Cardiac fibroblast (primary cell): Measurements from ENCODE around the gene ADD1.
"Not testable (repeated sequence)": the region's sequence is repeated elsewhere in the genome, so short reads cannot be mapped to it uniquely, and the experiment has no call there.

Source experiments
- DNase-seq, 2 donors: peaks; one replicate each; pipeline versions ENCODE4 v3.0.0 to v3.0.0-alpha.2; 2010; ENCODE audit warnings: low read depth in 2 of 2
- H3K4me3 ChIP-seq, 2 donors: replicated peaks in 1 of 2; 1 replicate in 1 of 2; 2 replicates in 1 of 2; pipeline ENCODE4 v1.5.1; 2011; ENCODE audit warnings: low read depth in 2 of 2, low read length in 2 of 2, mild to moderate bottlenecking in 2 of 2, moderate library complexity in 1 of 2
- TF ChIP-seq, protein P1 (sequence below): IDR thresholded peaks from one replicate; pipeline ENCODE4 v1.5.1; 2011; ENCODE audit warnings: low read depth, mild to moderate bottlenecking, low read length, inconsistent platforms

Gene ADD1

DNA sequence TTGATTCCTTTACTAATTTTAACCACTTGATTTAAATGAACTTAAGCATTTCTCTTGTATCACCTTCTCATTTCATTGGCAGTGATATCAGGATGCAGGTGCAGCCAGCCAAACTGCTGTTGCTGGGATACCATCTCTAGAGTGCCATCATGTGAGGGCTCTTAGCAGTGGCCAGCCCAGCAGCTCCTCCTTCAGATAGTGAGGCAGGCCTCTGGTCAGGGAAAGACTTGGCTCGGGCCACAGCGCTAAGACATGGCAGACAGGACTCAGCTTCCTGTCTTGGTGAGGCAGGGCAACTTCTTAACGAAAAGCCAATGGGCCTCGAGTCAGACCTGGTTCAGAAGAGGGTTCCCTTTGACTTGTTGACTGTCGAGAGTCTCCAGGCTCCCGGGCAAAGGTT, 69.5 kb downstream of the ADD1 start:
- DNase-seq, result no peak
- no peak overlapping the region for H3K4me3 ChIP-seq
- TF ChIP-seq, protein P1, sequence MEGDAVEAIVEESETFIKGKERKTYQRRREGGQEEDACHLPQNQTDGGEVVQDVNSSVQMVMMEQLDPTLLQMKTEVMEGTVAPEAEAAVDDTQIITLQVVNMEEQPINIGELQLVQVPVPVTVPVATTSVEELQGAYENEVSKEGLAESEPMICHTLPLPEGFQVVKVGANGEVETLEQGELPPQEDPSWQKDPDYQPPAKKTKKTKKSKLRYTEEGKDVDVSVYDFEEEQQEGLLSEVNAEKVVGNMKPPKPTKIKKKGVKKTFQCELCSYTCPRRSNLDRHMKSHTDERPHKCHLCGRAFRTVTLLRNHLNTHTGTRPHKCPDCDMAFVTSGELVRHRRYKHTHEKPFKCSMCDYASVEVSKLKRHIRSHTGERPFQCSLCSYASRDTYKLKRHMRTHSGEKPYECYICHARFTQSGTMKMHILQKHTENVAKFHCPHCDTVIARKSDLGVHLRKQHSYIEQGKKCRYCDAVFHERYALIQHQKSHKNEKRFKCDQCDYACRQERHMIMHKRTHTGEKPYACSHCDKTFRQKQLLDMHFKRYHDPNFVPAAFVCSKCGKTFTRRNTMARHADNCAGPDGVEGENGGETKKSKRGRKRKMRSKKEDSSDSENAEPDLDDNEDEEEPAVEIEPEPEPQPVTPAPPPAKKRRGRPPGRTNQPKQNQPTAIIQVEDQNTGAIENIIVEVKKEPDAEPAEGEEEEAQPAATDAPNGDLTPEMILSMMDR, result no peak

DNA sequence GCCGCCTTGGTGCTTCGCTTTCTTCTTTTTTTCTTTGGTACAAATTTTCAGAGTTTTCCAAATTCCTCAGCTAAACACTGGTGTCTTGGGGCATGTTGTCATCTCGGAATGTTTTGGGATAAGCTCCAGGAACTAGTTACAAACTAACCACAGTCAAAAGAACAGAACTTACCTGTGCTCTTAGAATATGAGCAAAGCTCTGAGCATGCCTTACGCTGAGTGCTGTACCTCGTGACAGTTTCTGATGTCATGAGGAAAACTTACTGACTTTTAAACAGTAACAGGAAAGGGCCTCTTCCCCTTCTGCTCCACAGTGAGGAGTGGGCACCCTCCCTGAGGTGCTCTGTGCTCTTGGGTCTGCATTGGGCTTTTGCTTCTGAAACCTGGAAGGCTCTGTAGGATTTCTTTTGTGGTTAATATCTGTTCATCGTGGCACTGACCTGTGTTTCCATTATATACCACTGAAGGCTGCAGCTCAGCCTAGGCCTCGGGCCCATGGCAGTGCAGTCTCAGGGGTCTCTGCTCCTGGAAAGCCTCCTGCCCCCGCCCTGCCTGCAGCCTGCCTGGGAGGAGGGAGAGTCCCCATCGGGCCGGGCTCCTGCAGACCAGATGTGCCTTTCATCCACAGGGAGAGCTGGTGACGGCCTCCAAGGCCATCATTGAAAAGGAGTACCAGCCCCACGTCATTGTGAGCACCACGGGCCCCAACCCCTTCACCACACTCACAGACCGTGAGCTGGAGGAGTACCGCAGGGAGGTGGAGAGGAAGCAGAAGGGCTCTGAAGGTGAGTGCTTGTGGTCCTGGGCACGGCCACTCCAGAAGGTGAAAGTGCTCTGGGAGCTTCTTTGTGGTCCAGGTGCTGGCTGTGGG, 70.8 kb downstream of the ADD1 start:
- no peak overlapping the region for H3K4me3 ChIP-seq
- TF ChIP-seq, protein P1, result no peak
- DNase-seq, result no peak

GRCh38 chr4:2915789-2916188, 72.1 kb downstream of the ADD1 start:
- no peak for DNase-seq
- TF ChIP-seq, protein P1, result no peak
- no peak overlapping the region for H3K4me3 ChIP-seq

DNA sequence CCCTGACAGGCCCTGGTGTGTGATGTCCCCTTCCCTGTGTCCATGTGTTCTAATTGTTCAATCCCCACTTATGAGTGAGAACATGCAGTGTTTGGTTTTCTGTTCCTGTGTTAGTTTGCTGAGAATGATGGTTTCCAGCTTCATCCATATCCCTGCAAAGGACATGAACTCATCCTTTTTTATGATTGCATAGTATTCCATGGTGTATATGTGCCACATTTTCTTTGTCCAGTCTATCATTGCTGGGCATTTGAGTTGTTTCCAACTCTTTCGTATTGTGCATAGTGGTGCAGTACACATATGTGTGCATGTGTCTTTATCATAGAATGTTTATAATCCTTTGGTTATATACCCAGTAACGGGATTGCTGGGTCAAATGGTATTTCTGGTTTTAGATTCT, 73.1 kb downstream of the ADD1 start:
- not testable (repeated sequence) for DNase-seq, H3K4me3 ChIP-seq

- H3K4me3 ChIP-seq, DNase-seq: not testable (repeated sequence)
These were observed 74.7 kb downstream of the ADD1 start for GRCh38 chr4:2918300-2918699.

- H3K4me3 ChIP-seq, DNase-seq: not testable (repeated sequence)
These were observed 75.1 kb downstream of the ADD1 start for GRCh38 chr4:2918714-2919113.

DNA sequence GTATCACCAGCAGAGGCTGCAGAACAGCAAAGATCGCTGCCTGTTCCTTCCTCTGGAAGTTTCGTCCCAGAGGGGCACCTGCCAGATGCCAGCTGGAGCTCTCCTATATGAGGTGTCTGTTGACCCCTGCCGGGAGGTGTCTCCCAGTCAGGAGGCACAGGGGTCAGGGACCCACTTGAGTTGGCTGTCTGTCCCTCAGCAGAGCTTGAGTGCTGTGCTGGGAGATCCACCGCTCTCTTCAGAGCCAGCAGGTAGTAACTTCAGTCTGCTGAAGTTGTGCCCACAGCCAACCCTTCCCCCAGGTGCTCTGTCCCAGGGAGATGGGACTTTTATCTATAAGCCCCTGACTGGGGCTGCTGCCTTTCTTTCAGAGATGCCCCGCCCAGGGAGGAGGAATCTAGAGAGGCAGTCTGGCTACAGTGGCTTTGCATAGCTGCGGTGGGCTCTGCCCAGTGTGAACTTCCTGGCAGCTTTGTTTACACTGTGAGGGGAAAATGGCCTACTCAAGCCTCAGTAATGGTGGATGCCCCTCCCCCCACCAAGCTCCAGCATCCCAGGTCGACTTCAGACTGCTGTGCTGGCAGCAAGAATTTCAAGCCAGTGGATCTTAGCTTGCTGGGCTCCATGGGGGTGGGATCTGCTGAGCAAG, 78.9 kb downstream of the ADD1 start:
- peak; percentile 35 to 50 for DNase-seq

GRCh38 chr4:2923141-2923551, 79.5 kb downstream of the ADD1 start:
- peak; percentile 43 to 82 for DNase-seq
- TF ChIP-seq, protein P1, result no peak
- H3K4me3 ChIP-seq, result no peak overlapping the region

More for the DNA sequence above, 78.9 kb downstream of the ADD1 start:
- not testable (repeated sequence) for H3K4me3 ChIP-seq
